ENCODE measurements around the gene FBXO9. TPM values are rescaled to one million over a fixed set of nuclear protein-coding genes. Genes with fewer than 3 reads are reported as not detected.
A peak's percentile ranks its signal among the peaks of the same experiment; 100 is the strongest.

Gene FBXO9
- total RNA-seq, 1 donor from 2014 or later, result 80.2 TPM

DNA sequence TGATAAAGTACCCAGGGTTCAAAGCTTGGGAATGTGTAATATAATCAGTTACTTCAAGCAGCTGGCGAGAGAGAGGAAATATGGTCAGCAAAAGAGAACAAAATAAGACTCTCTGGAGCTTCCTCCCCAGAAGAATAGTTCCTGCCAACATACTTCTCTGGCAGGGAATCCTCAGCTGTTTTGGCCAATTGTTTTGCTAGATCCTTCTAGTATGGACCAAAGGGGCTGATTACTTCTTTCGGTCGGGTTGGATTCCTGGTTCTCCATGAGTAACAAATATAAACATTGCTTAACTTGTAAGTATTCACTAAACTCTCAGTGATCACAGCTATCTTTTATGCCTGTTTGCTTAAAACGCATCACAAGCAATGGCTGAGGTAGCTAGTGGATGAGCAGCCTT, 31.4 kb upstream of the FBXO9 start:
- no peaks in the 10 kb centered on the region for H3K79me2 ChIP-seq (ENCODE audit: insufficient read depth, low read length)
- H3K4me3 Mint-ChIP-seq (ENCODE audit: unreplicated experiment), result no peak overlapping the region
- DNase-seq (ENCODE audit: low read depth) (peak; percentile 68), FAIRE-seq (no peak)
- H3K27me3 ChIP-seq (ENCODE audit: insufficient read depth, low read length), result no peaks in the 10 kb centered on the region
- H3K27me3 Mint-ChIP-seq (ENCODE audit: low read depth, unreplicated experiment), result no peaks in the 10 kb centered on the region
- no peak overlapping the region for H2AFZ ChIP-seq (ENCODE audit: low read depth, low read length)
- peaks cover 28% of the 10 kb centered on the region for H3K4me1 Mint-ChIP-seq (ENCODE audit: low read depth, unreplicated experiment)
- TF ChIP-seq, protein P1, sequence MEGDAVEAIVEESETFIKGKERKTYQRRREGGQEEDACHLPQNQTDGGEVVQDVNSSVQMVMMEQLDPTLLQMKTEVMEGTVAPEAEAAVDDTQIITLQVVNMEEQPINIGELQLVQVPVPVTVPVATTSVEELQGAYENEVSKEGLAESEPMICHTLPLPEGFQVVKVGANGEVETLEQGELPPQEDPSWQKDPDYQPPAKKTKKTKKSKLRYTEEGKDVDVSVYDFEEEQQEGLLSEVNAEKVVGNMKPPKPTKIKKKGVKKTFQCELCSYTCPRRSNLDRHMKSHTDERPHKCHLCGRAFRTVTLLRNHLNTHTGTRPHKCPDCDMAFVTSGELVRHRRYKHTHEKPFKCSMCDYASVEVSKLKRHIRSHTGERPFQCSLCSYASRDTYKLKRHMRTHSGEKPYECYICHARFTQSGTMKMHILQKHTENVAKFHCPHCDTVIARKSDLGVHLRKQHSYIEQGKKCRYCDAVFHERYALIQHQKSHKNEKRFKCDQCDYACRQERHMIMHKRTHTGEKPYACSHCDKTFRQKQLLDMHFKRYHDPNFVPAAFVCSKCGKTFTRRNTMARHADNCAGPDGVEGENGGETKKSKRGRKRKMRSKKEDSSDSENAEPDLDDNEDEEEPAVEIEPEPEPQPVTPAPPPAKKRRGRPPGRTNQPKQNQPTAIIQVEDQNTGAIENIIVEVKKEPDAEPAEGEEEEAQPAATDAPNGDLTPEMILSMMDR (IDR thresholded peaks at IDR 0.05; ENCODE audit: insufficient read depth, low read depth, low read length), result no peak
- no peak for TF ChIP-seq EZH2 (IDR thresholded peaks at IDR 0.05; ENCODE audit: insufficient read depth, low read length)
- H3K4me3 ChIP-seq (ENCODE audit: insufficient read depth, low read depth, low read length), result no peak overlapping the region
- no peaks in the 10 kb centered on the region for H3K9me3 ChIP-seq (ENCODE audit: insufficient read depth, low read depth, low read length)
- H3K9me3 Mint-ChIP-seq (ENCODE audit: unreplicated experiment), result no peaks in the 10 kb centered on the region
- H3K4me1 ChIP-seq (ENCODE audit: insufficient read depth, low read length), result no peaks in the 10 kb centered on the region
- H3K36me3 ChIP-seq (ENCODE audit: insufficient read depth, low read length), result peaks cover 20% of the 10 kb centered on the region
- no peak overlapping the region for H3K27ac ChIP-seq (ENCODE audit: low read depth, low read length)
- peaks cover 10% of the 10 kb centered on the region for H3K36me3 Mint-ChIP-seq (ENCODE audit: low read depth, unreplicated experiment)
- no peak overlapping the region for H3K9ac ChIP-seq (ENCODE audit: low read length)
- peak overlapping the region; percentile 13 for H3K27ac Mint-ChIP-seq (ENCODE audit: unreplicated experiment)
- H4K20me1 ChIP-seq (ENCODE audit: insufficient read depth, low read length), result no peaks in the 10 kb centered on the region
- no peak overlapping the region for H3K4me2 ChIP-seq (ENCODE audit: low read length)

DNA sequence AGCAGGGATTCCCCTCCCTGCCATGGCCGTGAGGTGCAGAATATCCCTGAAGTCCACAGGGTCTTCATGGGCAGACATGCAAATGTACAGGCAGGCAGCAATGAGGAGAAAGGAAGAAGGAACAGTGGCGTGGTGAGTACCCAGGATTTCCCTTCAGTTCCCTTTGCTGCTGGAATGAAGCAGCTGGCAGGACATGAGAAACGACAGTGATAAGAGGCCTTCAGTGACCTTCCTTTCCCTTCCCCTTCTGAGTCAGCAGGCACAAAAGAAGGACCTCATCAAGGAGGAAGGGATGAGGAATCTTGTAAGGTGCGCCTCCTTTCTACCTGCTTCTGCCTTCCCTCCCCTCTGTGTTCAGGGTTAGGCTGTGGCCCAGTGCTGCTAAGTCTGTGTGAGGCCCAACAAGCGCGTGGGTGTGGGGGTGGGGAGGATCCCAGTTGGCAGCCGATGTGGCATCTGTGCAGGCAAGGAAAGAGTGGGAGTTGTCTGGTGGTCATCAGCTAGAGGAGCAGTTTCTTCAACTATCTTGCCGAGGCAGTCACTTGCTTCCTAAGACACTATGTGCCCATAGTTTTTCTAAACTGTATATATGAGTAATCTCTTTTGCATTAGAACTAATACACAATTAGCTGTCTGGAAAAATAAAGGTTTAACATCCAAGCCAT, 29.5 kb upstream of the FBXO9 start:
- Mint-ChIP-seq H3K27ac (ENCODE audit: unreplicated experiment) (no peak overlapping the region), H3K36me3 (ENCODE audit: low read depth, unreplicated experiment) (peaks cover 22% of the 10 kb centered on the region), H3K27me3 (ENCODE audit: low read depth, unreplicated experiment) (no peaks in the 10 kb centered on the region), H3K9me3 (ENCODE audit: unreplicated experiment) (no peaks in the 10 kb centered on the region), H3K4me3 (ENCODE audit: unreplicated experiment) (peak overlapping the region; percentile 51), H3K4me1 (ENCODE audit: low read depth, unreplicated experiment) (peaks cover 33% of the 10 kb centered on the region)
- Histone ChIP-seq H3K9me3 (ENCODE audit: insufficient read depth, low read depth, low read length) (no peaks in the 10 kb centered on the region), H3K9ac (ENCODE audit: low read length) (no peak overlapping the region), H3K27me3 (ENCODE audit: insufficient read depth, low read length) (no peaks in the 10 kb centered on the region), H3K4me1 (ENCODE audit: insufficient read depth, low read length) (peaks cover 4% of the 10 kb centered on the region), H3K79me2 (ENCODE audit: insufficient read depth, low read length) (peaks cover 10% of the 10 kb centered on the region), H3K4me2 (ENCODE audit: low read length) (no peak overlapping the region), H3K36me3 (ENCODE audit: insufficient read depth, low read length) (peaks cover 17% of the 10 kb centered on the region), H2AFZ (ENCODE audit: low read depth, low read length) (no peak overlapping the region), H3K4me3 (ENCODE audit: insufficient read depth, low read depth, low read length) (no peak overlapping the region), H3K27ac (ENCODE audit: low read depth, low read length) (no peak overlapping the region), H4K20me1 (ENCODE audit: insufficient read depth, low read length) (no peaks in the 10 kb centered on the region)
- no peak for TF ChIP-seq EZH2 (IDR thresholded peaks at IDR 0.05; ENCODE audit: insufficient read depth, low read length)
- TF ChIP-seq, protein P1 (IDR thresholded peaks at IDR 0.05; ENCODE audit: insufficient read depth, low read depth, low read length), result no peak
- DNase-seq (ENCODE audit: low read depth), result no peak
- no peak for FAIRE-seq

DNA sequence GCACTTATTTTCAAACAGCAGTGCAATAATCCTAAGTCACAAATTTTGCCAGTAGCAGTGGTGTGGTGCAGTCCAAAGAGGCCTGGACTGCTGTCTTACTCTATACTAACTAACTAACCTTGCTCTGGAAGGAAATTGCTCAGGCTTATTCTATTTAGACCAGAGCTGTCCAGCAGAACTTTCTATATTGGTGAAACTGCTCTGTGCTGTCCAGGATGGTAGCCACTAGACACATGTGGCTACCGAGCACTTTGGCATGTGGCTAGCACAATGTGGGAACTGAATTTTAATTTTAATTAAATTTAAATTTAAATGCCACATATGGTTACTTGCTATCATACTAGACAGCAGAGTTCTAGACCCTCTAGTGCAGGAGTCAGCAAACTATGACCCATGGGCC, 27.1 kb upstream of the FBXO9 start:
- Mint-ChIP-seq H3K4me3 (ENCODE audit: unreplicated experiment) (no peak overlapping the region), H3K4me1 (ENCODE audit: low read depth, unreplicated experiment) (peaks cover 48% of the 10 kb centered on the region), H3K27me3 (ENCODE audit: low read depth, unreplicated experiment) (no peaks in the 10 kb centered on the region), H3K27ac (ENCODE audit: unreplicated experiment) (no peak overlapping the region), H3K36me3 (ENCODE audit: low read depth, unreplicated experiment) (peaks cover 23% of the 10 kb centered on the region), H3K9me3 (ENCODE audit: unreplicated experiment) (no peaks in the 10 kb centered on the region)
- no peak overlapping the region for H3K27ac ChIP-seq (ENCODE audit: low read depth, low read length)
- H2AFZ ChIP-seq (ENCODE audit: low read depth, low read length), result no peak overlapping the region
- peaks cover 26% of the 10 kb centered on the region for H3K4me1 ChIP-seq (ENCODE audit: insufficient read depth, low read length)
- peaks cover 21% of the 10 kb centered on the region for H3K36me3 ChIP-seq (ENCODE audit: insufficient read depth, low read length)
- TF ChIP-seq, protein P1 (IDR thresholded peaks at IDR 0.05; ENCODE audit: insufficient read depth, low read depth, low read length), result no peak
- no peak for TF ChIP-seq EZH2 (IDR thresholded peaks at IDR 0.05; ENCODE audit: insufficient read depth, low read length)
- peaks cover 10% of the 10 kb centered on the region for H3K79me2 ChIP-seq (ENCODE audit: insufficient read depth, low read length)
- H3K9me3 ChIP-seq (ENCODE audit: insufficient read depth, low read depth, low read length), result no peaks in the 10 kb centered on the region
- no peak for FAIRE-seq
- no peak overlapping the region for H3K4me3 ChIP-seq (ENCODE audit: insufficient read depth, low read depth, low read length)
- H4K20me1 ChIP-seq (ENCODE audit: insufficient read depth, low read length), result no peaks in the 10 kb centered on the region
- no peak overlapping the region for H3K9ac ChIP-seq (ENCODE audit: low read length)
- no peaks in the 10 kb centered on the region for H3K27me3 ChIP-seq (ENCODE audit: insufficient read depth, low read length)
- no peak overlapping the region for H3K4me2 ChIP-seq (ENCODE audit: low read length)
- DNase-seq (ENCODE audit: low read depth), result no peak
